ENCODE results near the gene KRTAP10-5. TPM values are rescaled to one million over a fixed set of nuclear protein-coding genes. Genes with fewer than 3 reads are reported as not detected.
"Not testable (repeated sequence)": the region's sequence is repeated elsewhere in the genome, so short reads cannot be mapped to it uniquely, and the experiment has no call there.

Gene KRTAP10-5
- total RNA-seq, 1 donor = not detected

DNA sequence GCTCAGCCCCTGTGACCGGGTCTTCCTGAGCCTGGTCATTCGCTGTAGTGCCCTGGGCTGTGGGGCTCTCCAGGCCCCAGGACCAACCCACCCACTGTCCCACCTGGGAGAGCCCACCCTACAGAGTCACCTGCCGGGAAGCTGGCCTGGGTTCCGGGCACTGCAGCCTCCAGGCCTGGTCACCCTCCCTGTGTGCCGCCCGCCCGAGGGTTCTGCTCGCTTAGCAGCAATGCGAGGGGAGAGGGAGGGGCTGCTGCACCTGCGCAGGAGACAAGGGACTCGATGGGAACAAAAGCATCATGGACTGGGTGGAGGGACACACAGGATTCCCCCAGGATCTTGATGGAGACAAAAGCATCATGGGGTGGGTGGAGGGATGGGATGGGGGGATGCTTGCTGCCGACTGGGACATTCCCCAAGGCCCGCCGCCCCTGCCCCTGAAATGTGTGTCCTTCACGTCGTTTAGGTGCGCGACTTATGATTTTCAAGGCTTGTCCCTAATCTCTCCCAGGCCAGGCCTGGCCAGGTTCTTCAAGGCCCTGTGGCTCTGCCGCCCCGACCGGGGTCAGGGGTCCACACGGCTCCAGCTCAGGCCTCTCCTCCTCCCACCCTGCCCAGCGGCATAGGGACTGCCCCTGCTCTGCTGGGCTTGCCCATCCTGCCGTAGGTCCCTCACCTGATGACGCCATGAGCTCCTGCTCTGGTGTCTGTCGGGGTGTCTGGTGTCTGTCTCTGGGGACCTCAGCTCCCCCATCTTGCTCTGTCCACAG lies 33.2 kb upstream of the KRTAP10-5 start:
- Histone ChIP-seq H3K27ac (ENCODE audit: low read depth, low read length) (no peak overlapping the region), H3K9me3 (ENCODE audit: low read depth, low read length) (peaks cover 3% of the 10 kb centered on the region), H3K27me3 (ENCODE audit: insufficient read depth, low read length) (no peaks in the 10 kb centered on the region)

DNA sequence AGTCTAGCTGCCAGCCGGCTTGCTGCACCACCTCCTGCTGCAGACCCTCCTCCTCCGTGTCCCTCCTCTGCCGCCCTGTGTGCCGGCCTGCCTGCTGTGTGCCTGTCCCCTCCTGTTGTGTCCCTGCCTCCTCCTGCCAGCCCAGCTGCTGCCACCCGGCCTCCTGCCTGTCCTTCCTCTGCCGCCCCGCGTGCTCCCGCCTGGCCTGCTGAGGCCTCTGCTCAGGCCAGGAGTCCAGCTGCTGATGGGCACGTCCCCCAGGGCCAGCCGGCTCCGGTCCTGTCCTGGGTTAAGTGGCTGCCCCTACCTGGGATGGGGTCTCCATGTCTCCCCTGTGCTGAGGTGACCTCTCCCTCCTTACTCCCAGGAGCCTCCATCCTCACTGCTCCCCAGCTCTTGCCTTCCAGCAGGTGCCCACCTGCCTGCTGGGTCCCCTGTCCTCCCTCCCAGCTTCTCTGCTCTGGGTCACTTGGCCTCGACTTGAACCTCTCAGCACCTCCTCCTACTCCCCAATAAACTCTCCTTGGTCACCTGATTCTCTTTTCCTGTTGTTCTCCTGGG lies 32.3 kb upstream of the KRTAP10-5 start:
- H3K4me3 ChIP-seq (ENCODE audit: insufficient read depth, low read length) = no peak overlapping the region
- peaks cover 3% of the 10 kb centered on the region for H3K9me3 ChIP-seq (ENCODE audit: low read depth, low read length)
- DNase-seq (ENCODE audit: insufficient read length, low spot score, missing footprints) = peak; percentile 22
- H3K79me2 ChIP-seq (ENCODE audit: insufficient read depth, low read length) = no peaks in the 10 kb centered on the region
- H4K20me1 ChIP-seq (ENCODE audit: insufficient read depth, low read length) = no peaks in the 10 kb centered on the region
- no peaks in the 10 kb centered on the region for H3K4me1 ChIP-seq (ENCODE audit: insufficient read depth, low read length)
- H3K27me3 ChIP-seq (ENCODE audit: insufficient read depth, low read length) = no peaks in the 10 kb centered on the region
- H2AFZ ChIP-seq (ENCODE audit: low read length) = no peak overlapping the region
- H3K4me2 ChIP-seq (ENCODE audit: insufficient read depth, low read length) = no peak overlapping the region
- no peaks in the 10 kb centered on the region for H3K36me3 ChIP-seq (ENCODE audit: insufficient read depth, low read length)
- no peak overlapping the region for H3K27ac ChIP-seq (ENCODE audit: low read depth, low read length)
- TF ChIP-seq, protein P1, sequence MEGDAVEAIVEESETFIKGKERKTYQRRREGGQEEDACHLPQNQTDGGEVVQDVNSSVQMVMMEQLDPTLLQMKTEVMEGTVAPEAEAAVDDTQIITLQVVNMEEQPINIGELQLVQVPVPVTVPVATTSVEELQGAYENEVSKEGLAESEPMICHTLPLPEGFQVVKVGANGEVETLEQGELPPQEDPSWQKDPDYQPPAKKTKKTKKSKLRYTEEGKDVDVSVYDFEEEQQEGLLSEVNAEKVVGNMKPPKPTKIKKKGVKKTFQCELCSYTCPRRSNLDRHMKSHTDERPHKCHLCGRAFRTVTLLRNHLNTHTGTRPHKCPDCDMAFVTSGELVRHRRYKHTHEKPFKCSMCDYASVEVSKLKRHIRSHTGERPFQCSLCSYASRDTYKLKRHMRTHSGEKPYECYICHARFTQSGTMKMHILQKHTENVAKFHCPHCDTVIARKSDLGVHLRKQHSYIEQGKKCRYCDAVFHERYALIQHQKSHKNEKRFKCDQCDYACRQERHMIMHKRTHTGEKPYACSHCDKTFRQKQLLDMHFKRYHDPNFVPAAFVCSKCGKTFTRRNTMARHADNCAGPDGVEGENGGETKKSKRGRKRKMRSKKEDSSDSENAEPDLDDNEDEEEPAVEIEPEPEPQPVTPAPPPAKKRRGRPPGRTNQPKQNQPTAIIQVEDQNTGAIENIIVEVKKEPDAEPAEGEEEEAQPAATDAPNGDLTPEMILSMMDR (IDR thresholded peaks at IDR 0.05; ENCODE audit: extremely low read depth, low read depth, low read length) = no peak

More for the DNA sequence above, 33.2 kb upstream of the KRTAP10-5 start:
- no peak for DNase-seq (ENCODE audit: insufficient read length, low spot score, missing footprints)
- TF ChIP-seq, protein P1 (IDR thresholded peaks at IDR 0.05; ENCODE audit: extremely low read depth, low read depth, low read length) = no peak
- Histone ChIP-seq H2AFZ (ENCODE audit: low read length) (no peak overlapping the region), H3K79me2 (ENCODE audit: insufficient read depth, low read length) (no peaks in the 10 kb centered on the region), H3K4me2 (ENCODE audit: insufficient read depth, low read length) (no peak overlapping the region), H3K36me3 (ENCODE audit: insufficient read depth, low read length) (no peaks in the 10 kb centered on the region), H3K4me1 (ENCODE audit: insufficient read depth, low read length) (no peaks in the 10 kb centered on the region), H4K20me1 (ENCODE audit: insufficient read depth, low read length) (no peaks in the 10 kb centered on the region), H3K4me3 (ENCODE audit: insufficient read depth, low read length) (no peak overlapping the region)

DNA sequence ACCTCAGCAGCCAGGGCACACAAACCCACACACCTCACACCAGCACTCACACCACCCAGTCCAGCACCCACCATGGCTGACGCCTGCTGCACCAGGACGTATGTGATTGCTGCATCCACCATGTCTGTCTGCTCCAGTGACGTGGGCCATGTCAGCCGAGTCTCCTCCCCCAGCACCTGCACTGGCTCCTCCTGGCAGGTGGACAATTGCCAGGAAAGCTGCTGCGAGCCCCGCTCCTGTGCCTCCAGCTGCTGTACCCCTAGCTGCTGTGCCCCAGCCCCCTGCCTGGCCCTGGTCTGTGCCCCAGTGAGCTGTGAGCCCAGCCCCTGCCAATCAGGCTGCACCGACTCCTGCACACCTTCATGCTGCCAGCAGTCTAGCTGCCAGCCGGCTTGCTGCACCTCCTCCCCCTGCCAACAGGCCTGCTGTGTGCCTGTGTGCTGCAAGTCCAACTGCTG lies 31.7 kb upstream of the KRTAP10-5 start, which contains the start of gene KRTAP10-8:
KRTAP10-8 (plus strand) TSS at position 51 of the 458 bp plus-strand sequence; CDS start at position 73, 22 bp downstream.
- no peak within 1 kb of the TSS for H3K4me2 ChIP-seq (ENCODE audit: insufficient read depth, low read length)
- no peaks in the 10 kb centered on the region for H3K27me3 ChIP-seq (ENCODE audit: insufficient read depth, low read length)
- TF ChIP-seq, protein P1 (IDR thresholded peaks at IDR 0.05; ENCODE audit: extremely low read depth, low read depth, low read length) = no peak
- H3K79me2 ChIP-seq (ENCODE audit: insufficient read depth, low read length) = no peaks in the 10 kb centered on the region
- H2AFZ ChIP-seq (ENCODE audit: low read length) = no peak within 1 kb of the TSS
- peaks cover 3% of the 10 kb centered on the region for H3K9me3 ChIP-seq (ENCODE audit: low read depth, low read length)
- H3K4me3 ChIP-seq (ENCODE audit: insufficient read depth, low read length) = no peak within 1 kb of the TSS
- no peaks in the 10 kb centered on the region for H3K36me3 ChIP-seq (ENCODE audit: insufficient read depth, low read length)
- no peaks in the 10 kb centered on the region for H3K4me1 ChIP-seq (ENCODE audit: insufficient read depth, low read length)
- DNase-seq (ENCODE audit: insufficient read length, low spot score, missing footprints) = no peak
- H4K20me1 ChIP-seq (ENCODE audit: insufficient read depth, low read length) = no peaks in the 10 kb centered on the region
- no peak within 1 kb of the TSS for H3K27ac ChIP-seq (ENCODE audit: low read depth, low read length)

DNA sequence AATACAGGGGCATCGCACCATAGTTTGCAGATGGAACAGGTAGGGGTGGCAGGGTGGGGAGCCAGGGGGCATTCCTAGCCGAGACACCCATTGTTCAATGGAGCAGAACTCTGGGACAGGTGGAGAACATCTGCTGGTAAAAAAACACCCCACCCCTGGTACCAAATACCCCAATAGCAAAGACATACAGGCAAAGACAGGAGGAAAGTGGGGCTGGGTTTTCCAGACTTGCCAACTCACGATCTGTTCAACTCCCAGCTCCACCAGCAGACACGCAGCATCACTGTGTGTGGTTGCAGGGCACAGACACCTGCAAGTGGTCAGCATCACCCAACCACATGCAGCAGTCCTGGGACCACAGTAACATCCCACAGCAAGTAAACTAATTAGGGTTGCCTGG lies 31.1 kb upstream of the KRTAP10-5 start:
- H3K9me3 ChIP-seq (ENCODE audit: low read depth, low read length) = peaks cover 3% of the 10 kb centered on the region
- DNase-seq (ENCODE audit: insufficient read length, low spot score, missing footprints) = no peak
- H3K36me3 ChIP-seq (ENCODE audit: insufficient read depth, low read length) = no peaks in the 10 kb centered on the region
- H3K27me3 ChIP-seq (ENCODE audit: insufficient read depth, low read length) = no peaks in the 10 kb centered on the region
- H3K27ac ChIP-seq (ENCODE audit: low read depth, low read length) = no peak overlapping the region
- H3K4me2 ChIP-seq (ENCODE audit: insufficient read depth, low read length) = no peak overlapping the region
- H3K4me3 ChIP-seq (ENCODE audit: insufficient read depth, low read length) = no peak overlapping the region
- H4K20me1 ChIP-seq (ENCODE audit: insufficient read depth, low read length) = no peaks in the 10 kb centered on the region
- H2AFZ ChIP-seq (ENCODE audit: low read length) = no peak overlapping the region
- TF ChIP-seq, protein P1 (IDR thresholded peaks at IDR 0.05; ENCODE audit: extremely low read depth, low read depth, low read length) = no peak
- no peaks in the 10 kb centered on the region for H3K4me1 ChIP-seq (ENCODE audit: insufficient read depth, low read length)
- H3K79me2 ChIP-seq (ENCODE audit: insufficient read depth, low read length) = no peaks in the 10 kb centered on the region

DNA sequence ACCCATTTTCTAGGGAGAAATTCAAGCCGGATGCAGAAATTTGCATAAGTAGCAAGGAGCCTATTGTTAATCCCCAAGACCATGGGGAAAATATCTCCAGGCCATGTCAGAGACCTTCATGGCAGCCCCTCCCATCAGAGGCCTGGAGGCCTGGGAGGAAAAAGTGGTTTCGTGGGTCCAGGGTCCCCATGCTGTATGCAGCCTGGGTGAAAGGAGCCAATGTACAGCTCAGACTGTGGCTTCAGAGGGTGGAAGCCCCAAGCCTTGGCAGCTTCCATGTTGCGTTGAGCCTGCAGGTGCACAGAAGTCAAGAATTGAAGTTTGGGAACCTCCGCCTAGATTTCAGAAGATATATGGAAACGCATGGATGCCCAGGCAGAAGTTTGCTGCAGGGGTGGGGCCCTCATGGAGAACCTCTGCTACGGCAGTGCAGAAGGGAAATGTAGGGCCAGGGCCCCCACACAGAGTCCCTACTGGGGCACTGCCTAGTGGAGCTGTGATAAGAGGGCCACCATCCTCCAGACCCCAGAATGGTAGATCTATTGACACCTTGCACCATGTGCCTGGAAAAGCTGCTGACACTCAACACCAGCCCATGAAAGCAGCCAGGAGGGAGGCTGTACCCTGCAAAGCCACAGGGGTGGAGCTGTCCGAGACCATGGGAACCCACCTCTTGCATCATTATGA lies 29.9 kb upstream of the KRTAP10-5 start:
- not testable (repeated sequence) for H3K79me2 ChIP-seq (ENCODE audit: insufficient read depth, low read length); DNase-seq (ENCODE audit: insufficient read length, low spot score, missing footprints); H3K27me3 ChIP-seq (ENCODE audit: insufficient read depth, low read length); H3K4me3 ChIP-seq (ENCODE audit: insufficient read depth, low read length); H2AFZ ChIP-seq (ENCODE audit: low read length); H4K20me1 ChIP-seq (ENCODE audit: insufficient read depth, low read length); H3K36me3 ChIP-seq (ENCODE audit: insufficient read depth, low read length); H3K4me2 ChIP-seq (ENCODE audit: insufficient read depth, low read length); H3K27ac ChIP-seq (ENCODE audit: low read depth, low read length); H3K4me1 ChIP-seq (ENCODE audit: insufficient read depth, low read length); H3K9me3 ChIP-seq (ENCODE audit: low read depth, low read length)
